NCI-H2029 treated with DMSO at 0.1 percent for 48 hours (cell line): ENCODE data around the gene PRELID3B.

Experiments used
- DNase-seq: peaks from one replicate; lab custom pipeline; 2025; lab: John Stamatoyannopoulos, UW

The PRELID3B gene

DNA sequence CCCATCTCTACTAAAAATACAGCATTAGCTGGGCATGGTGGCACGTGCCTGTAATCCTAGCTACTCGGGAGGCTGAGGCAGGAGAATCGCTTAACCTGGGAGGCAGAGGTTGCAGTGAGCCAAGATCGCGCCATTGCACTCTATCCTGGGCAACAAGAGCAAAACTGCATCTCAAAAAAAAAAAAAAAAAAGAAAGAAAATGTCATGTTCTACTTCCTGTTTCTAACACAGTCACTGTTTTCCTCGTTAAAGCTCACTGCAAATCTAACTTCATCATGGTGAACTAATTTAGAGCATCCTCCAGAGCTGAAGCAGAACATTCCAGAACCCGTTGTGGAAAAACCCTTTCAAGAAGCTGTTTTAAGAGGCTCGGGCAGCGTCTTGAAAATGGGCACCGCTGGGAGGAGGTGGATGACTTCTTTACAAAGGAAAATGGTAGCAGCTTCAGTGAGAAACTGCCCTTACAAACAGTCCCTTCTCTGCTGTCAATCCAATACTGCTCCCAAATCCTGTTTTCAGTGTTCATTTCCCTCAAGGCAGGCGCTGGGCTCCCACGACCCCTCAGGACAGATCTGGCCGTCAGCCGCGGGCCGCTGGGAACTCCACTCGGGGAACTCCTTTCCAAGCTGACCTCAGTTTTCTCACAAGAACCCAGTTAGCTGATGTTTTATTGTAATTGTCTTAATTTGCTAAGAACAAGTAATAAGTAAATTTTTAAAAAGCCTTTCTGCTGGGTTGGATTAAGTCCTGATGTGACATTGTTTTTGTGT, 48.0 kb downstream of the PRELID3B start:
- DNase-seq = no peak

- no peak for DNase-seq
Measured at GRCh38 chr20:58993332-58994248, 49.0 kb downstream of the PRELID3B start.

GRCh38 chr20:58992911-58993310, 49.7 kb downstream of the PRELID3B start:
- DNase-seq = no peak

- DNase-seq = no peak
Measured at GRCh38 chr20:58991715-58992114, 50.9 kb downstream of the PRELID3B start.

DNA sequence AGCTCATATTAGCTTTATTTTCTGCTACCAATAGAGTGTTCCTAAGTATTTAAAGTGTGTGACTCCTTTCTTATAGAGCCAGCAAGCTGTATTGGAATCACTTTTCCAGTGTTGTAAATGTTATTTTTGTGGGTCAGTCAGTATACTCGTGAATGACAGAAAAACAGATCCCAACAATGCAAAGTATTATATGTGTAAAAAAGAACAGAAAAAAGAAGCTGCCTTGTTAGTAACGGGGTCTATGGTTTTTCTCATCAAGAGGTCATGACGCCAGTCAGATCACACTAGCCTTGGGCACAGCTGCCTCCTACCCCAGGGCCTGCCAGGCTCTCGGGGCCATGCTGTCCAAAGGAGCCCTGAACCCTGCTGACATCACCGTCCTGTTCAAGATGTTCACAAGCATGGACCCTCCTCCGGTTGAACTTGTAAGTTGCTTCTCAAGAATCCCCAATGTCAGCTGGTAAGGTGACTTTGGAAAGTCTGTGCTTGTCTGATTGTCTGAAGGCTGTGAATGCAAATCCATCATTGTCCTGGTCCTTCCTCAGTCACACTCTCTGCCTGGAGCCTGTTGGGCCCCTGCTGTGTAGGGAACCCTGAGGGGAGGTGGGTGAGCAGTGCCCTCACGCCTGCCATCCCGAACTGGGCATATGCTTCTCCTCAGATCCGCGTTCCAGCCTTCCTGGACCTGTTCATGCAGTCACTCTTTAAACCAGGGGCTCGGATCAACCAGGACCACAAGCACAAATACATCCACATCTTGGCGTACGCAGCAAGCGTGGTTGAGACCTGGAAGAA, 51.7 kb downstream of the PRELID3B start:
- no peak for DNase-seq

DNA sequence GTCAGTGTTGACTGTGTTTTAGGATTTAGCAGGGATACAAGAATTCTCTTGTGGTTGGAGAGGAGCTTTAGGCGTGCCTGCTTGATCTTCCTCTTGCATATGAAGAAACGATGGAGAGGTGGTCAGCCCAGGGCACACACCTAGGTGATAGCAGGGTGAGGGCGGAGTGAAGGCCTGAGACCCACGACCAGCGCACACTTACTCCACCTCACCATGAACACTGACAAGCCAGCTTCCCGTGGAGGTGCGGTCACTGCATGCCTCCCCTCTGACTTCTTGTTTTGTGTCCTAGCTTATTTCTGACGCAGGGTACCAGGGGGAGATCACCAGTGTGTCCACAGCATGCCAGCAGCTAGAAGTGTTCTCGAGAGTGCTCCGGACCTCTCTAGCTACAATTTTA, 53.4 kb downstream of the PRELID3B start:
- no peak for DNase-seq

DNA sequence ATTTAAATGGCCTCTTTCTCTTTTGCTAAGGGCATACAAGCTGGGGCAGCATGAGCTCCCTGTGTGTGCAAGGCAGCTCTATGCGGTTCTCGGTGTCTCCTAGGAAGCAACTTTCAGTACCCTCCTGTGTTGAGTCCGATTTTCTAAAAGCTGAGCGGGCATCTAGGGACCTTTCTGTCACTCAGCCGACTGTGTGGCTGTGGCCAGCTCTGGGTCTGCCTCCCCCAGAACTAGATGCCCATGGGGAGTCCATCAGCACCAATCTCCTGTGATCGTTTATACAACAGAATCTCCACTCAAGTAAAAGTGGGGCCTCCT, 54.1 kb downstream of the PRELID3B start:
- DNase-seq = no peak

GRCh38 chr20:58987790-58988564, 54.6 kb downstream of the PRELID3B start:
- no peak for DNase-seq

GRCh38 chr20:58986968-58987517, 55.5 kb downstream of the PRELID3B start:
- DNase-seq = no peak

DNA sequence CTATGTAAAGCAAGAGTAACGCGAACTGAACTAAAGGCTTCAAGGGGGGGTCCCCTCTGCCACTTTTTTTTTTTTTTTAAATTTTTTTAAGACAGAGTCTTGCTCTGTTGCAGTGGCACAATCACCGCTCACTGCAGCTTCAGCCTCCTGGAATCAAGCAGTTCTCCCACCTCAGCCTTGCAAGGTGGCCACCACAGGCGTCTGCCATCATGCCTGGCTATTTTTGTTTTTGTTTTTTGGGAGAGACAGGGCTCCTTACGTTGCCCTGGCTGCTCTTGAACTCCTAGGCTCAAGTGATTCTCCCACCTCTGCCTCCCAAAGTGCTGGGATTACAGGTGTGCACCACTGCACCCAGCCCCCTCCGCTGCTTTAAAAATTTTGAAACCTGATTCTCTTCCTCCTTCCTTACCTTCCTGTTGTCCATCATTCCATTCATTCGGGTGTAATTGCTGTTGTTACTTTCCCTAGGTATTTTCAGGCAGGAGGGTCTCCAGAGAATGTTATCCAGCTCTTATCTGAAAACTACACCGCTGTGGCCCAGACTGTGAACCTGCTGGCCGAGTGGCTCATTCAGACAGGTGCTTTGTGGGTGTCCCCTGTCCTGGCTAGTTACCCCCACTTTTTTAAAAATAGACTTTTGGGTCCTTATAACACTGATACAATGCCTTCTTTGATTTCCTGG, 56.2 kb downstream of the PRELID3B start:
- DNase-seq = no peak

DNA sequence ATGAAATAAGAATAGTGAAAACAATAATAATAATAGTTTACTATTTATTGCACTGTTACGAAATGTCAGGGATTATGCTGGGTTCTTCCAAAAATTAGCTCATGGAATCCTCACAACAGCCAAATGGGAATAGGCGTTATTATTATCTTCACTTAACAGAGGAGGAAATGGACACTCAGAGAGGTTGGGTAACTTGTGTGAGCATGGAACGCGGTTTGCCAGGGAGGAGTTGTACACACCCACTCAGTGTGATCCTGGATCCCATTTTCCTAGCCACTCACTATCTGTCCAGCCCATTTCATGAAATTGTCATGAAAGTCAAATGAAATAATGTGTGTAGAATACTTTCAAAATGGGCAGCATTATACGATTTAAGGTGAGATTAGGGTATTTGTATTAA, 56.9 kb downstream of the PRELID3B start:
- DNase-seq = no peak

DNA sequence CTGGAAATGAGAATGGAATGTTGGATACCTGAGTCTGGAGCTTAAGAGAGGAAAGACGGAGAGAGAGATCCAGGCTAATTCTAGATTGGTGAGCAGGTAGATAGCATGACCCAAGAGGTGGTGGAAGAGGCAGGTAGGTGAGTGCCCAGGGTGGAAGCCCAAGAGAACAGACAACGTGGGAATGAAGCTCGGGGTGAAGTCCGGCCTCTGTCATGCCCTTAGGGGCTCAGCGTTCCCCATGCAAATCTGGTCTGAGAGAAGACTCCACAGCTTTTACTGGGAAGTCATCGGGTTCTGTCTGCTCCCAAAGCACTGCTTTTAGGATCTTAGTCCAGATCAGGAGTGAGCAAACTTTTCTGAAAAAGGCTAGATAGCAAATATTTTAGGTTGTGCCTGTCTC, 57.9 kb downstream of the PRELID3B start:
- DNase-seq = no peak
